NCI-H748 (cell line): Measurements from ENCODE around the gene TRPM2.

Experiments
- DNase-seq: peaks from one replicate; lab custom pipeline; 2025; ENCODE audit not compliant: unreplicated experiment; lab: John Stamatoyannopoulos, UW

Gene TRPM2

DNA sequence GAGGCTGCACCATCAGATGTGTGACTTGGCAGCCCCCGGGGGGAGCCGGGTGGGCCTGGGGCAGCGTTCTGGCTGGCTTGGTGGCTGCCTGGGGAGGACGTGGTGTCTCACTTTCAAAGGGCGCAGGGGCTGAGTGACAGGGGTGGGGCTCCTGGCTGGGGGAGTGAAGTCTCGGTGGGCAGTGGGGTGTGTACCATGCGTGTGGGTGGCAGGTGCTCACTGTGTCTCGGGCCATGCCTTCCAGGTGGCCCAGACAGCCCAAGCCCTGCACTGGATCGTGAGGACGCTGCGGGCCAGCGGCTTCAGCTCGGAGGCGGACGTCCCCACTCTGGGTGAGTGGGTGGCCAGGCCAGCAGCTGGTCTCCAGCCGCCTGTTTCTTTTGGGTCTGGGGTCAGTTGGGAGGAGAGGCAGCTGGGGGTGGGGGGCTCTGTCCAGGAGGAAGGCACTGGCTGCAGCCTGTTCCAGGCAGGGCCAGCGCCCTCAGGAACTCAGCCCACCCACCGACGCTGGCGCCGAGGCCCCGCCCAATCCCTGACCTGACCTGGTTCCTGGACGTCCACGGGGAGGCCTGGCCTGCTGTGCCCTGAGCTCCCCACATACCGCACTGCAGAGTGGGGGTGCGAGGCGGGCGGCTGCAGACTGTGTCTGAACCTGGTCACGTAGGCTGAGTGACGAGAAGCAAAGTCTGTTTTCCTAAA is 71.3 kb downstream of the TRPM2 start:
- no peak for DNase-seq

DNA sequence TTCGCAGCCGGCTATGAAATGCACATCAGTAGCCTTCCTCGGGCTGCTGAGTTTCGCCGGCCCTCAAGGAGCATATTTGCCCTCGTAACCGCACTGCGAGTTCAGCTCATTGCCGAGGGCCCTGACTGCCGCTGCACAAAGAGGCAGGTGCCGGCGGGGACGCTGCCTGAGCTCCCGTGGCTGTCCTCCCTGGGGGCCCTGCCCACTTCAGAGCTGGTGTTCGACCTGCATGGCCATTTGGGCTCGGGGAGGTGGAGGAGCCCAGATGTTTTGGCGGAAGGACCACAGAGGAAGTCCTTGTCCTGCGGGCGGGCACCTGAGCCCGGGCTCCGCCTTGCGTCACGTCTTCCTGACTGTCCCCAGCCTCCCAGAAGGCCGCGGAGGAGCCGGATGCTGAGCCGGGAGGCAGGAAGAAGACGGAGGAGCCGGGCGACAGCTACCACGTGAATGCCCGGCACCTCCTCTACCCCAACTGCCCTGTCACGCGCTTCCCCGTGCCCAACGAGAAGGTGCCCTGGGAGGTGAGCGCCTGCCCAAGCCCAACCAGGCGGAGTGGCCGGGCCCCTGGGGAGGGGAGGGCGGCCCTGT is 72.0 kb downstream of the TRPM2 start:
- DNase-seq: no peak

DNA sequence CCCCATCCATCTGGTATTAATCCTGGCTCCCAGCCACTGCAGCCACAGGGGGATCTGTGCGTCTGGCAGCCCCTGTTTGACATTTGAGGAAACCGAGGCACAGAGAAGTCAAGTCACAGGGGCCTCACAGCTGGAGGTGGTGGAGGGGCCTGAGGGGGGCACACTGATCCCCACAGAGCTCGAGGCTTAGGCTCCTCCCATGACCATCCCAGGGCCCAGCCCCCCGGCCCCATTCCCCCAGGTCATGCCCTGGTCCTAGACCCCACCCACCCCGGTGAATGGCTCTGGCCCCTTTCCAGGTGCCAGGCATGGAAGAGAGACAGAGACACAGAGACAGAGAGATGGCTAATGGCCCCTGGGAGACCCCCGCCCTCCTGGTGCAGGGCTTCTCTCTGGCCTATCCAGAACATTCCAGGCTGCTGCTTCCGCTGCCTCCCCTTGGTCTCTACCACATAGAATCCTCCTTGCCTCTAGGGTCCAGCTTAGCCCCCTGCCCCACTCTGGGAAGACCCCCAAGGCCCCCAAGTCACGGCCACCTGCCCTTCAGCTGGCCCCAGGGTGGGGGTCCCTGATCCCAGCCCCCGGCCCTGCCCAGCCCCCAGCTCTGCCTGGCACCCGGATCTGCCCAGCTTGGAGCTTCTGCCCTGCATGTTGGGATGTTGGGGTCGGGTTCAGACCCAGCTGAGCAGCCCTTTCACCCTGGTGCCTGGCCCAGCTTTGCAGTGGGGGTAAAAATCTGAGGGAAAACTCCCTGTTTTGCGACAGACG is 72.7 kb downstream of the TRPM2 start:
- no peak for DNase-seq

DNA sequence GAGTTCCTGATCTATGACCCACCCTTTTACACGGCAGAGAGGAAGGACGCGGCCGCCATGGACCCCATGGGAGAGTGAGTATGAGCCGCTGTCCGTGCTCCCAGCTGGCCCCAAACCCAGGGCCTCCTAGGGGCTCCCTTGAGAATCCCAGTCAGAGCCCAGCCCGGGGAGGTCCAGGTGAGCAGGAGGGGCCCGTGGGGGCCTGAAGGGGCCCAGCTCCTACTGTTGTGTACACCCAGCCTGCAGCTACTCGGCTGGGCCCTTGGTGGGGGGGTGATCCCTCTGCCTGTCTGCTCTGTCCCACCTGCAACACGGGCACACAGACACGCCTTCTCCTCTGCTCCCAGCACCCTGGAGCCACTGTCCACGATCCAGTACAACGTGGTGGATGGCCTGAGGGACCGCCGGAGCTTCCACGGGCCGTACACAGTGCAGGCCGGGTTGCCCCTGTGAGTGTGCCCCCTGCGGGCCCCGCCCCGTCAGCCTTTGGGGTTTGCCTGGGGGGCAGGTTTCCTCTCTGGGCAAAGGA is 73.3 kb downstream of the TRPM2 start:
- no peak for DNase-seq

DNA sequence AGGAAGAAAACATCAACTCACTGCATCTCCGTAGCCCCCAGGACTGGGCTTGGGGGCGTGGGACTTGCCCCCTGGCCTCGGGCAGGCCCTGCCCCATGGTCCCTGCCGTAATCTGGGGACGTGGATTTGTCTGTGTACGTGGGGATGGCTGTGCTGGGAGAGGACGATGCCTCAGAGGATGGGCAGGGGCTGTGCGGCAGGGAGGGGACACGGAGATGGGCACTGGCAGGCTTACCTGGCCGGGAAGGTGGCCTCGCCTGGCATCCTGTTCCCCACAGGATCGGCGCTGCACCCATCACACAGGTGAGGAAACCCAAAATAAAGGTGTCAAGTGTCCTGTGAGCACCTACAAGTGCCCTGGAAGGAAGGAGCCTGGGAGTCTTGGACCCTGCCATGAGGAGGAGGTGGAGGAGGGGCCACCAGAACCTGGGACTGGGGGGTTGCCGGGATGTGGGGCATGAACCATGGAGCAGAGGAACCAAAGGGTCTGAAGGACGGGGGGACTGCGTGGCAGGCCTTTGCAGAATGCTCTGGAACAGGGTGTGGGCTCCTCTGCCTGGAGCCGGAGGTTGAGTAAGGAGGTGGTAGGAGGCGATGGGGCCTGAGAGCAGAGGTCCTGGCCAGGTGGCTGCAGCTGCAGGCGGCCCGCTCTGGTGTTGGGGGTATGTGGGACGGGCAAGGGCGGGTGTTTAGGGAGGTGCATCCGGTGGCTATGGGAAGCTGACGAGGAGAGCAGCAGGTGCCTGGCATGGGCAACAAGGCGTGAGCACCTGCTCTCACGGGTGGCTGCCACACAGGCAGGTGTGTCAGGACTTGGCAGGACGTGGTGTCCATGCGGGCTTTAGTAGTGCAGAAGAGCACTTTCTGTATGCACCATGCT is 74.1 kb downstream of the TRPM2 start:
- peak; percentile 88 for DNase-seq

DNA sequence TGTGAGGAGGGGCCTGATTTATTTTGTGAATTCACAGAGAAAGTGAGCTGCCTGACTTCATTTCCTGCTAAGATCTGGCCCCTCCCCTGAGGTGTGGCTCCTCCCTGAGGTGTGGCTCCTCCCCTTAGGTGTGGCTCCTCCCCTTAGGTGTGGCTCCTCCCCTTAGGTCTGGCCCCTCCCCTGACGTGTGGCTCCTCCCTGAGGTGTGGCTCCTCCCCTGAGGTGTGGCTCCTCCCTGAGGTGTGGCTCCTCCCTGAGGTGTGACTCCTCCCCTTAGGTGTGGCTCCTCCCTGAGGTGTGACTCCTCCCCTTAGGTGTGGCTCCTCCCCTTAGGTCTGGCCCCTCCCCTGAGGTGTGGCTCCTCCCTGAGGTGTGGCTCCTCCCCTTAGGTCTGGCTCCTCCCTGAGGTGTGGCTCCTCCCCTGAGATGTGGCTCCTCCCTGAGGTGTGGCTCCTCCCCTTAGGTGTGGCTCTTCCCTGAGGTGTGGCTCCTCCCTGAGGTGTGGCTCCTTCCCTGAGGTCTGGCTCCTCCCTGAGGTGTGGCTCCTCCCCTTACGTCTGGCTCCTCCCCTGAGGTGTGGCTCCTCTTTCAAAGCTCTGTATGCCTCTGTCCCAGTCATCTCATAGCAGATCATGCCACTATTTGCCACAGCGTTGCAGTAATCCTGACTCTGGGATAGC is 75.0 kb downstream of the TRPM2 start:
- peak; percentile 49 for DNase-seq

DNA sequence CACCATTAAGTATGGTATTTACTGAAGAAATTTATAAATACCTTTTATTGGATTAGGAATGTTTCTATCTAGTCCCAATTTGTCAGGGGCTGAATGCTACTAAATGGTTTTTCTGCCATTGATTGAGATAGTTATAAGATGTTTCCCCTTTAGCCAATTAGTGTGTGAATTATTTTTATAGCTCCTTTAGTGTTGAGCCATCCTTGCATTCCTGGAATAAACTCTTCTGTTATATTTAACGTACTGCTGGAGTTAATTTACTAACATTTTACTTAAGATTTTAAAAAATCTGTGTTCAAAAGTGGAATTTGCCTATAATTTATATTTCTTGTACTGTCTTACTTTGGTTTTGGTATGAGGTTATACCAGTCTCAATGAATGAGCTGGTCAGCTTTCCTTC is 76.5 kb downstream of the TRPM2 start:
- no peak for DNase-seq

DNA sequence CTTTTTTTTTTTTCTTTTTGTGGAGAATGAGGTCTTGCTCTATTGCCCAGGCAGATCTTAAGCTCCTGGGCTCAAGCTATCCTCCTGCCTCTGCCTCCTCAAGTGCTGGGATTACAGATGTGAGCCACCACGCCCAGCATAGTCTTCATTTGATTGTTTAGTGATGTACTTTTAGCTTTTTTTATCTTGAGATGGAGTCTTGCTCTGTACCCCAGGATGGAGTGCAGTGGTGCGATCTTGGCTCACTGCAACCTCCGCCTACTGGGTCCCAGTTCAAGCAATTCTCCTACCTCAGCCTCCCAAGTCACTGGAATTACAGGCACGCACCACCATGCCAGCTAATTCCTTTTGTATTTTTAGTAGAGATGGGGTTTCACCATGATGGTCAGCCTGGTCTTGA is 77.9 kb downstream of the TRPM2 start:
- no peak for DNase-seq

DNA sequence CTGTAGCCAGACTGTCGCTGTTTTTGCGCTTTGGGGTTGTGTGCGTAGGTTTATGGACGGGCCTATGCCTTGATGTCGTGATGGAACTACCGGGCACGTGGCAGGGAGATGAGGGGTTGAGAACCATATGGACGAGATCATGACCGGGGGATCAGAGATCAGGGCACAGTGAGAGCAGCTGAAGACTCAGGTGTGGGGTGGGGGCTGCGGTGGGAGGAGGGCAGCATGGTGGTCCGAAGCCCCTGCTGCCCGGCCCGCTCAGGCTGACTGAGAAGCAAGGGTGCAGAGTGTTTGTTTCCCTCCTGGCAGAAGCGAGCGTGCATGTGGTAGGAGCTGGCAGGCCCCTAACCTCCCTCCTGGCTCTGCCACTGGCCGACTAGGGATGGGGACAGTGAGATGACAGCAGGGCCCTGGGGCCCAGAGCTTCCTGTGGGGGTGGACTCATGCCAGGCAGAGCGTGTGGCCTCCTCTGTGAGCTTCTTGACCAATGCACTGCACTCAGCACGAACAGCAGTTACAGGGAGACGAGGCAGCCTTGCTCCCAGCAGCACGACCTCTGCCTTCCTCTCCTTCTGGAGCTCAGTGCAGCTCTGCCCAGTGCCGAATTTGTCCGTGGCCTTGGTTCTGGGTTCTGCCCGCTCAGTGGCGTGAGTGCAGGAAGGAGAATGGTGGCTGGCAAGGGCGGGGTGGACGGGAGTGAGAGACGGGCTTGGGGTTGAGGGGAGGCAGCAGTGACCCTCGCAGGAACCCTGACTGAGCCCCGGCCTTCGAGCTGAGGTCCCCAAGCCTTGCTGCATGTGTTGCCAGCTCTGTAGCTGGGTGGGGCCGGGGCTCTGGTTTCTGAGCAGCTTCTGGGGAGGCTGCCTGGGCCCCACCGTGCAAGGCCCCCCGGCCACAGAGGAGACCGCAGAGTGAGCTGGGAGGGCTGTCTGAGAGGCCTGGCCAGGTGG is 79.7 kb downstream of the TRPM2 start:
- no peak for DNase-seq

DNA sequence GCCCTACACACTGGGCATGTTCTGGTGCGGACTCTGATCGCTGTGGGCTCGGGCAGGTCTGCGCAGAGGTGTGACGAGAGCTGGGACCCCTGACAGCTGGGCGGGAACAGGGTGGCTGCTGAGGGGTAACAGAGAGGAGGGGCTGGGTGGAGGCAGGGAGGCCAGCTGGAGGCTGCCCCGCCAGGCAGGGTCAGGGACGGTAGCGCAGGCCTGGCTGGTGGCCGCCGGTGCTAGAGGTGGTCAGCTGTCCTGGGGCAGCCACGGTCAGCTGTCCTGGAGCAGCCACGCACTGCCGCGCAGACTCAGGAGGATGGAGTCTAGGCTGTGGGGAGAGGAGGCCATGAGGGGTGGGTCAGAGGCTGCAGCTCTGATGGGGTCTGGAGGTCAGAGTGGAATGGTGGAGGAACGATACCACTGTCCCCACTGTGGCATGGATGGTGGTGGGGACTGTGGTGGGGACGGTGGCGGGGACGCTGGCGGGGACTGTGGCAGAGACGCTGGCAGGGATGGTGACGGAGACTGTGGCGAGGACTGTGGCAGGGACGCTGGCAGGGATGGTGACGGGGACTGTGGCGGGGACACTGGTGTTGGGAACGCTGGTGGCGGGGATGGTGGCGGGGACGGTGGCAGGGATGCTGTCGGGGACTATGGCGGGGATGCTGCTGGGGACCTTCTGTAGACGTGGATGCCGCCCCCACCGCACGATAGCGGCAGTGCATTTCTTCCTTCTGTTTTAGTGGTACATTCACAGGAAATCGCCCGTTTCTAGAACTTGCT is 80.6 kb downstream of the TRPM2 start:
- DNase-seq: no peak

DNA sequence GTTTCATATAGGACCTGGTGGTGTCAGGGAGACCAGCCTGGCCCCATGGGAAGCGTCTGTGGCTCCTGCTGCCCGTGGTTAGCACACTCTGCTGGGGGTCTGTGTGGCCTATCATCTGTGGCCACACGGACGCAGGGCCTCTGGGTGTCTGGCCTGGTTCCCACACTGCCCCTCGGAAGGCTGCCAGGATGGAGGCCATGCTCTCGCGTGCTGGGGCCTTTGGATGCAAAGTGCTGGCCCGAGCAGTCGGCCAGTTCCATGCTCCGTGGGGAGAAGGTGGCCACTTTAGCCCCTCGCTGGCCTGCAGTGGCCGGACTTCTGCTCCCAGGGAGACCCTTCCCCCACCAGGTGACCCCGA is 81.1 kb downstream of the TRPM2 start:
- DNase-seq: no peak

DNA sequence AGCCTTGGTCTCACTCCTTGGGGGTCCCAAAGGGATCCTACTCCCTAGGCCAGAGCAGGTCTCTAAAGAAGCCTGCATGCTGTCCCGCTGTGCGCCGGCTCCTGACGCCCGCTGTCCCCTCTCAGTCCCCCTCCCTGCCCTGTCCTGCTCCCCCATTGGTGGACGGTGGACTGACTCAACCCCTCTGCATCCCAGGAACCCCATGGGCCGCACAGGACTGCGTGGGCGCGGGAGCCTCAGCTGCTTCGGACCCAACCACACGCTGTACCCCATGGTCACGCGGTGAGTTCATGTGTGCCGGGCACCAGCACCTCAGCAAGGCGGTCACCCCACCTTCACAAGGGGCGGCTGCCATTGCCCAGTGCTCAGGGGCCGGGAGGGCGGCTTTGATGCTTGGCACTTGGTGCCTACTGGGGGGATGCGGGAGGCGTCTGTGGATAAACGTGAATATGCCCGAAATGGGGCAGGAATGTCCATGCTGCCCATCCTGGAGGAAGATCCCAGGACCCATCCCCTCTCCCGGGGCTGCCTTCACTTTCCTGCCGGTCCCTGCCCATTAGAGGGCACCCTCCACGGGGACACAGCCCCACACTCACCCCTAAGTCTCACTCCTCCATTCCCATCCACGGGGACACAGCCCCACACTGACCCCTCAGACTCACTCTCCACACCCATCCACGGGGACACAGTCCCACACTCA is 81.7 kb downstream of the TRPM2 start:
- DNase-seq: no peak

DNA sequence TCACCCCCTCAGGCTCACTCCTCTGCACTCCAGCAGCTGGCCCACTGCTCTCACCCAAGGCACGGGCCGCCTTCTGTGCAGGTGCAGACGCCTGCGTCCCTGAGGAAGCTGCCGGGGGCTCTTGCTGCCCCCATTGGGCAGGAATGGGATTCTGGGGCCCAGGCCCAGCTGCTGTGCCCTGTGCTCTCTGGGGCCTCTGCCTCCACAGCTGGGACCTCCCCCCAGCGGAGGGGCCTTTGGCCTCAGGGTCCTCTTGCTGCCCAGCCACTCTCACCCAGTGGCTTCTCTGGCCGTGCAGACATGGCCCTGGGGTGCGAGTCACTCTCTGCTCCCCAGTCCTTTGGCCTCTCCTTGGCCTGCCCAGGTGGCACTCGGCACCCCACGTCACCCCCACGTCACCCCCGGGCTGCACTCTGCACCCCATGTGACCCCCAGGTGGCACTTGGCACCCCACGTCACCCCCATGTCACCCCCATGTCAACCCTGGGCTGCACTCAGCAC is 82.7 kb downstream of the TRPM2 start:
- DNase-seq: no peak

DNA sequence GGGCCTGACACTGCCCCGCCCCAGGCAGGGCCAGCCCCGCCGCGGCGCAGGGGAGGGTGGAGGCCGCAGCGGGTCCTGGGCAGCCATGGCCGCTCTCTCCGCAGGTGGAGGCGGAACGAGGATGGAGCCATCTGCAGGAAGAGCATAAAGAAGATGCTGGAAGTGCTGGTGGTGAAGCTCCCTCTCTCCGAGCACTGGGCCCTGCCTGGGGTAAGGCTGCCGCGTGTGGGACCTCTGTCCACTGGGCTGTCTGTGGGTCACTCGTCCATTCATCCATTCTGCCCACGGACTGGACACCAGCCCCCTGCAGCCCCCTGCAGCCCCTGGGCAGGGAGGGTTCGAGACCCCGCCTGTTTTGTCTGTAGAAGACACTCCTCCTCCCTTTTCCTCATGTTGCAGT is 83.5 kb downstream of the TRPM2 start:
- no peak for DNase-seq

DNA sequence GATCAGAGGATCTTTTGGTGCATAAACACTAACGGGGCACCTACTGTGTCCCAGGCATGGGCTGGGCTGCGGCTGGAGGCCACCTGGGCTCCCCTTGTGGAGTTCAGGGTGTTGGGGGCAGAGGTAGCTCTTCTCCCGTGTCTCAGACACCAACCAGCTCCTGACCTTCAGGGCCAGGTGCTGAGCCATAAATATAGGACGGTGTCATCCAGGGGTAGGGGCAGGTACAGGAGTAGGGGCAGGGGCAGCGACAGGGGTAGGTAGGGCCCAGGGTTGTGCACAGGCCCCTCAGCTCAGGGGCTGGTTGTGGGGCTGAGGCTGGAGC is 83.9 kb downstream of the TRPM2 start:
- DNase-seq: no peak

DNA sequence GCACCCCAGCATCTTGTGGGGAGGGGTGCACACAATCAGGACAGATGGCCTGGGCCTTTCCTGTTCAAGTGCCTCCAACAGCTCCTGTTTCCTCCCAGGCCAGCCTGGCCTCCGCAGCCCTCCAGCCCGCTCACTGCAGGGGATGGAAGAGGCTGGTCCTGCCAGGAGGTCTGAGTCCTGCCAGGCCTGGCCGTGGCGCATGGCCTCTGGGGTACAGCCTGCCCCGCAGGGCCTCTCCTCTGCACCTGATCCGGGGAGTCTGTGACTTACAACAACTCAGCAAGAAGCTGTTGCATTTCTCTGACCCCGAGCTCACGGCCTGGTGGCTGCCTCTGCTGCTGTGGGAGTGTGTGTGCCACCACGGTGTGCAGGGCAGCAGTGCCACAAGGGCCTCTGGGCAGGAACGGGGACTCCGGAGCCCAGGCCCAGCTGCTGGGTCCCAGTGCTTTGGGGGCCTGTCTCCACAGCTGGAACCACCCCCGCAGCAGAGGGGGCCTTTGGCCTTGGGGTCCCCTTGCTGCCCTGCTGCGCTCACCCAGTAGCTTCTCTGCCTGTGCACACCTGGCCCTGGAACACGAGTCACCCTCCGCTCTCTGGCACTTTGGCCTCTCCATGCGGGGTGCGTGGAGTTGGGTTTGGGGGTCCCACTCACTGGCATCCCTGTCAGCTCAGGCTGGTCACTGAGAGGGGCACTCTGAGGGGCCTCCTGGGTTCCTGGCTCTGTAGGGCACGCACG is 84.4 kb downstream of the TRPM2 start:
- no peak for DNase-seq

DNA sequence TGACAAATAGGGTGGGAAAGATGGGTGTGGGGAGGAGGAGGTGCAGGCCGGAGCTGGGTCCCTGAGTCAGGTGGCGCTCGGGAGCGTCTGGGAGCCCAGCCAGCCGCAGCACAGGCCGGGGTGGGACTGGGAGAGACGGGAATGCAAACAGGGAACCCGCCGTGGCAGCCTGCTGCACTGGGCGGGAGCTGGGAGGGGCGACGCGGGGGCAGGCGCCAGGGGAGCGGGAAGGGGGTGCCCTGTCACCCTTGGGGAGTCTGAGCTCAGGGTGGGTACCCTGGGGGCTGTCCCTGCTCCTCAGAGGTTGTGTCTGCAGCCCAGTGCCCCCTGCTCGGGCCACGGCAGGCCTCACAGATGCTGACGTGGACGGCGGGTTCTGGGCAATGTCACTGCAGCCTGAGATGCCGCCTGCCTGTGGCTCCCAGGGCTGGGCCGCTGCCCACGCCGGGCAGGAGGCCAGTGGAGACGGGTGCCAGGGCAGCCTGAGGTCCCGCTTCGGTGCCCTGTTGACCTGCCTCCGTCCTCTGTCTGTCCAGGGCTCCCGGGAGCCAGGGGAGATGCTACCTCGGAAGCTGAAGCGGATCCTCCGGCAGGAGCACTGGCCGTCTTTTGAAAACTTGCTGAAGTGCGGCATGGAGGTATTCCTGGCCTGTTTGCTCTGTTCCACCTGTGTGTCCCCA is 85.2 kb downstream of the TRPM2 start:
- DNase-seq: no peak
